Keratinocyte (primary cell): ENCODE results near the gene SPACA9.

Source experiments
- CTCF ChIP-seq, 3 experiments: IDR thresholded peaks in 1 of 3; conservative IDR thresholded peaks in 1 of 3; optimal IDR thresholded peaks in 1 of 3; 2 replicates in 2 of 3; 3 replicates in 1 of 3; pipeline versions ENCODE3 to v1.5.1; 2011; ENCODE audit warnings: low read length in 3 of 3, mild to moderate bottlenecking in 3 of 3, moderate library complexity in 2 of 3, control low read depth in 1 of 3, inconsistent platforms in 1 of 3; ENCODE audit not compliant: insufficient read depth in 2 of 3; ENCODE audit errors: extremely low read depth in 1 of 3
- EZH2 ChIP-seq: IDR thresholded peaks from one replicate; pipeline ENCODE4 v1.6.1; 2012; ENCODE audit warnings: inconsistent platforms, mild to moderate bottlenecking, low read length, moderate library complexity

- TF ChIP-seq CTCF (optimal IDR thresholded peaks at IDR 0.05 in 1 of 3, IDR thresholded peaks at IDR 0.05 in 1 of 3, conservative IDR thresholded peaks at IDR 0.05 in 1 of 3; ENCODE audit: extremely low read depth in 1 of 3, insufficient read depth in 2 of 3, low read length in 3 of 3), result no peak
- no peak for TF ChIP-seq EZH2
Measured at GRCh38 chr9:132877458-132877823, 1.3 kb upstream of the SPACA9 start.
